ENCODE data around the gene PLK2.

Gene PLK2

GRCh38 chr5:58477760-58478376, 18.0 kb upstream of the PLK2 start:
- no peak for DNase-seq

DNA sequence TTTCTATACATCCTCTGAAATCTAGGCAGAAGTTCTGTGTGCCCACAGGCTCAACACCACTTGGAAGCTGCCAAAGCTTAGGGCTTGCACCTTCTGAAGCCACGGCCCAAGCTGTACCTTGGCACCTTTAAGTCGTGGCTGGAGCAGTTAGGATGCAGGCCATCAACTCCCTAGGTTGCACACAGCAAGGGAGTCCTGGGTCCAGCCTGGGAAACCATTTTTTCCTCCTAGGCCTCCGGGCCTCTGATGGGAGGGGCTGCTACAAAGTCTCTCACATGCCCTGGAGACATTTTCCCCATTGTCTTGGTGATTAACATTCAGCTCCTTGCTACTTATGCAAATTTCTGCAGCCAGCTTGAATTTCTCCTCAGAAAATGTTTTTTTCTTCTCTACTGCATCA, 15.5 kb upstream of the PLK2 start:
- DNase-seq, result no peak

GRCh38 chr5:58469896-58470295, 10.0 kb upstream of the PLK2 start:
- no peak for DNase-seq

DNA sequence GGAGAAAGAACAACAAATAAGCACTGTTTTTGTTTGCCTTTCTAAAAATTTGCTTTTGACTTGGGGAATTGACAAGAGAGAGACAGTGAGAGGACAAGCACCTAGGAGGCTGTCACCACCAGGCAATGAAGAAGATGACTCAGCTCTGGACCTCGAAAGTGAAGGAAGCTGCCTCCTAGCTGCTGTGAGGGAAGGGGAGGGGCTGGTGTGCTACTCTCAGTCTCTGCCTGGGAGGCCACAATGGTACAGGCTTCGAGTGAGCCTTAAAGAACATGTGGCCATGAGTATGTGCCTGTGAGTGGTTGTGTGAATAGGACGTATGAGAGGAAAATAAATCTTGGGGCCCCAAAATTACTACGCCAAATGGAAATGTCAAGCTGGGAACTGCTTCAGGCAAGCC, 7.1 kb upstream of the PLK2 start:
- DNase-seq, result peak in 1 of 5 donors; percentile 65

DNA sequence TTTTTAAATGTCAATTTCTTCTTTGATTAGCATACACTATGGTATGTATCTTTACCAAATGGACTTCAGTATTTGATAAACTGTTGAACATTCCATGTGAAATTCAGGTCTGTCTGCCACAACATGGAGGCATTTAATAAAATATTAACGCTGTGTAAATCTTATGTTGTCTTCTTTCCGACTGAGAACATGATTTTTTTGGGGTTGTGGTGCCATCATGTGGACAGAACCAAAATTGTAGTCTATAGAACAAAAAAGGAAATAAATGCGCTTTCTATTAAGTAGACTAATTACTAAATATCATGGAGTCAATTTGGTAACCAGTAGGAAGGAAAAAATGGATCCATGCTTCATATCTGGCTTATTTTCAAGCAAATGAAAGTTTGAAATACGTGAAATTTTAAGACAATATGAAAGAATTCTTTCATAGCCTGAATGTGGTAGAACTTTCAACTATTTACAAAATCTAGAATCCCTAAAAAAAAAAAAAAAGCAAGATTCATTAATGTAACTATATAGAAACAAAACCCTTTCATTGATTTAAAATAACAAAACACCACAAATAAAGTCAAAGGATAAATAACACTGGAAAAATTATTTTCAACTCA, 2.8 kb upstream of the PLK2 start:
- DNase-seq, result peak in 4 of 5 donors; percentile 7 to 50 (median 26)

GRCh38 chr5:58462154-58462553, 2.3 kb upstream of the PLK2 start:
- DNase-seq, result no peak

- peak; percentile 68 to 86 (median 84) for DNase-seq
Measured at GRCh38 chr5:58460732-58461286, 923 bp upstream of the PLK2 start.

GRCh38 chr5:58459146-58460001, 512 bp downstream of the PLK2 start:
- DNase-seq, result peak in 2 of 5 donors; percentile 11 to 16

DNA sequence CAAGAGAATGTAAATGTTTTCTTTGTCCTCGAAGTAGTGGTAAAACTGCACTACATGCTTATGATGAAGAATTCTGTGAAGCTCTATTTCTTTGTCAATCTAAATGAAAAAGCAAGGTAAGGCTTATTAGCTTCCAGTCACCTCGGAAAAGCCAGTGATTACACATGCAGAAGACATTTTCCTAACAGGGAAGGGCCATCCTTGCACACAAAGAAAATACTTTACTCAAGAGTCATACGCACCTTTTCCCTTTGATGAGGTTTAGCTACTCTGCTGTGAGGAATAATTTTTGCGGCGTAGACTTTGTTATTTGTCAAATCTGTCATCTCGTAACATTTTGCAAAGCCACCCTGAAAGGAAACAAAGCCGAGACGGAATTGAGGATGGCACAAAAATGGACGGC, 1.1 kb downstream of the PLK2 start:
- no peak for DNase-seq

DNA sequence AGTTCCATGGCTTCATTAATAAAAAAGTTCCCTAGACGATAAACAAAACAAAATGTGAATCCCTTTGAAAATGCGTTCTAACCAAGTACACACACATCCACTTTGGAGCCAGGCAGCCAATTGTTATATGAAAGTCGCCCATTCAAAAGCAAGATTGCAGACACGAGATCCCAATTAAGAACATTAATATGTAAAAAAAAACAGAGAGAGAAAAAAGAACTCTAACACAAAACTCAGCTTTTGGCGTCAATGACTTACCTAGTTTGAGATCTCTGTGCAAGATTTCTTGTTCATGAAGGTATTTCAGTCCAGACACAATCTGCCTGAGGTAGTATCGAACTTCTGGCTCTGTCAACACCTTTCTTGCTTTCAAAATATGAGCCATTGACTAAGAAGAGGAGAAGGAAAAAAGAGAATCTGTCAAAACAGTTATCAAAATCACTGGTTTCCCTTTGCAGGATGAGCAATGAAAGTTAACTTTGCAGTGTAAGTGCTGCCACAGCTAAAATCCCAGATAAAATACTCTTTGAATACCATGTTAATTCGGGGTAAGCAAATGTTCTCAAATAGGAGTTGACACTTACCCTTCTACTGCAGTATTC, 1.6 kb downstream of the PLK2 start:
- DNase-seq, result no peak

- DNase-seq, result no peak
Measured at GRCh38 chr5:58457050-58457449, 2.8 kb downstream of the PLK2 start.

DNA sequence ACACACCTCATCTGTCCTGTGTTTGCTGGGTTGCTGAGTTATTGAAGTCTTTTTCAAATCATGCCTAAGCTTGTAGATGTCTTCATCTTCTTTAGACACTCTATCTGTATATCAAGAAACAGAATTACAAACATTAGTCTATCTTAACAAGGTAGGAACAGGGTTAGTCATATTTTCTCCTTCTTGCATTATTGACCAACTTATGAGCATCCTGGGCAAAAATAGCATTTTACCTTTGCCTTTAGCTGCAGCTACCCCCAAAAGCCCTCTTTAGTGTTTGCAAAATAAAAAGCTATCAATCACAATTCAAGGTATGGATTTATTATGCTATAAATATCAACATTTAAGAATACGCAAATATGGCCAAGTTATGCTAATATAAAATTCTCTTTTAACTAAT, 3.4 kb downstream of the PLK2 start:
- DNase-seq, result no peak

- no peak for DNase-seq
Measured at GRCh38 chr5:58456026-58456425, 3.9 kb downstream of the PLK2 start.

- DNase-seq, result no peak
Measured at GRCh38 chr5:58455480-58455879, 4.4 kb downstream of the PLK2 start.

DNA sequence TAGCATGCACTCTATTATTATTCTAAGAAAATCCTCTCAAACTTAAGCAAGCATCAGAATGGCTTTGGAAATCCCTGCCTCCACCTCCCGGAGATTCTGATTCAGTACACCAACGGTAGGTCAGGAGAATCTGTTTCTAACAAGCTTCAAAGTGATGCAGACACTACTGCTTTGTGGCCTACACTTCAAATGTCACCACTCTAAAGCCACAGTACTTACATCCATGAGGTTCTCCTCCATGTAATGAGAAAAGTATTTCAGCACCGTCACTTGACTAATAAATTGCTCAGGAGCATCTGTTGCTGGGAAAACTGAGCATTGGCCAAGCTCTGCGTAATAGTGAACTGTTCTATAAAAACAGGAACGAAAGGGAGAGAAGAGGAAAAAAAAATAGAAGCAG, 4.8 kb downstream of the PLK2 start:
- DNase-seq, result no peak

DNA sequence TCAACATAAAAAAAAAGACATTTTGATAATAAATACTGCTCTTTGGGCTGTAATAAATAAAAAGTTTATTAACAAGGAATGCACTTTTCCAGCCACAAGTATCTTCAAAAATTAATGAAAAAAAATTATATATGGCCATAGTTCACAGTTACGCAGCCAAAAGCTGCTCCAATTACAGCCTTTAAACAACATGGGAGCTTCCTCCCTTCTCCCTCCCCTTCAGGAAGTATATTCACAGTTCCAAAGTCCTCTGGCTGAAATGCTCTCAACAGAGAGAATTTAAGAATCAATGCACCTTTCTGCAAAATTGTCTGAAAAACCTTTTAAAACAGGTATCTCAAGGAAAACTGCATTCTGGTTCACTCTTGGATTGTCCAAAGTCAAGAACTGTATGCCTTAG, 5.9 kb downstream of the PLK2 start:
- no peak for DNase-seq

GRCh38 chr5:58453306-58453705, 6.6 kb downstream of the PLK2 start:
- DNase-seq, result no peak

GRCh38 chr5:58452566-58453258, 7.2 kb downstream of the PLK2 start:
- DNase-seq, result no peak

DNA sequence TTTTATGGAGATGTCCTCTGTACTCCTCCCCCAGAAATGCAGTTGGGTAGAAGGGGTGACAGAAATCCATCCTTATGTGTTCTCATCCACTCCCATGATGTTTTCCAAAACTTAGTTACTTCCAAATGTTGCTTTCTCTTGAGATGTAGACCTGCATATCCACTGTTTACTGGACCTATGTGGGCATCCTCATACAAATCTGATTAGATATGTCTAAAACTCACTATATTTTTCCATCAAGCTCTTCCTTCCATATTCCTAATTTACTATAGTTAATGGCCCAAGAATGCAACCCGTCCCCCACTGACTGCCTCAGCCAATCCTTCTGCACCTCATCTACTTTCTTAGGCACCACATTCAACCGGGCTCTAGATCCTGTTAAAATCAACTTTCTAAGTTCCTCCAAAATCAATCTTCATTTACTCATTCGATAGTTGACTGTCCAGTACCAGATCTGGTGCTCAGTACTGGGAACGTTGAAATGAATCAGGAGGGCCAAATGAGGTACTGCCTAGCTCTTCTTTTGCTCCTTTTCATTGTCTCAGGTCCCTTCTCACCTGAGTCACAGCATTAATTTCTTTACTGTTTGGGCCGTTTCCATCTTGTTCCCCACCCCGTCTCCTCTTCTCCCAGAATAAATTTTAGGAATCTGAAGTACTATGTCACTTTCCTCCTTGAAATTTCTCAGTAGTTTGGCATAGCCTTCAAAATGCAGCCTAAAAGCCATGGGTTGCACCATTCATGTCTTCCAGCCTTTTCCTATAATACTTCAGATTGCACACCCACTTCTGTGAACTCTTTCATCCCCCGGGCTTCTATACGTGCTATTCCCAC, 7.9 kb downstream of the PLK2 start:
- DNase-seq, result no peak

DNA sequence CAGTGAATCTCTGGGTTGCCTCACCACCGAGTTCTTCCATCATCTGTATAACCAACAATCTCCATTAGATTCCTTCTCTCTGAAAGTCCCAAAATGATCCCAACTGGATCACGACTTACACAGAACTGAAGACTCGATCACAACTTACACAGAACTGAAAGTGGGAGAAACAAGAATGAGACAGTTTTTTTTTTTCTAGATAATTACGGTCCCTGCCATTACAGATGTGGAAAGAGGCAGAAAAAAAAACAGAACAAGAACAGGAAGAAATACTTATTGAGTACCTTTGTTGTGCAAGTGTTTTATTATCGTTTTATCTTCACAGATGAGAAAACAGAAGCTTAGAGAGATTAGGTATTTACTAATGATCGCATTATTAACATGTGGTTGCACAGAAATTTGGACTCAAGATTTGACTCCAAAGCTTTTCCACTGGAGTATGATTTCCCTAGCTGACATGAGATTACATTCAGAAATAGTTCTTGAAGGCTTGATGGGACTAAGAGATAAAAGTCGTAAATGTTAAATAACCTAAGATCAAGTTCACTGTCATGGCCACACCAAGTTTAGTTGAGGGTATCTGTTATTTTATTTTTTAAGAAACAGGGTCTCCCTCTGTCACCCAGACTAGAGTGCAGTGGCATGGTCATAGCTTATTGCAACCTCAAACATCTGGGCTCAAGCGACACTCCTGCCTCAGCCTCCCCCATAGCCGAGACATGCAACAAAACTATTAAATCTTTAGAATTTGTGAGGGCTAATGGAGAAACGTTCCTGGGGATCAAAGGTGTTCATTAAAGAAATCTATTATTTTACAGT, 8.9 kb downstream of the PLK2 start:
- DNase-seq, result no peak

DNA sequence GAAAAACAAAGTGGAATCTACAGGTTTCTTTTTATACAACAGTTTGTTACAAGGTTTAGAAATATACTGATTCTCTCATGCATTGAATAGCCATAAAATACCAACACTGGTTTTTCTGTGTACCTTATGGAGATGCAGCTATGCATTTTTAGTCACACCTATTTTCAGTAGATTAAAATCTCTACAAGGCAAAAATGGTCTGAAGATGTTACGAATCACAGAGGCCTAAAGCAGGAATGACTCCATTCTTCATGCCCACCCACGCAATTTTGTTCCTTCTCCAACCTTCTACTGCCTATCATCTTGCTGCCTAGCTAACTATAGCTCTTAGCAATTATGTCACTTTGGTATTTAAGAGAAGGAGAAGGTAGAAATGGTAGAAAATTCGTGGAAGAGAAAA, 9.9 kb downstream of the PLK2 start:
- no peak for DNase-seq

Data from T-helper 1 cell (primary cell).